Caco-2 (cell line): ENCODE measurements around the gene SCAMP4. TPM values are rescaled to one million over a fixed set of nuclear protein-coding genes. Genes with fewer than 3 reads are reported as not detected.
A peak's percentile ranks its signal among the peaks of the same experiment; 100 is the strongest.

Source experiments
- BruUV-seq: library from RNA; stranded (reverse); fragments of 400-500 nt; replicated peaks from 2 replicates; lab custom pipeline; 2021; lab: Mats Ljungman, UMichigan
- CTCF ChIA-PET: fragments of 300-600 bp; sonication (Branson Sonifier 250); formaldehyde crosslinking; loops from one replicate; lab custom pipeline; 2022; ENCODE audit warnings: antibody characterized with exemption; lab: Charles Lee
- POLR2A ChIA-PET: fragments of 300-600 bp; sonication (Branson Sonifier 250); formaldehyde crosslinking; loops from one replicate; lab custom pipeline; 2022; ENCODE audit warnings: antibody characterized with exemption; lab: Charles Lee
- DNase-seq, 2 experiments: peaks; one replicate each; pipeline versions ENCODE4 v3.0.0 to v3.0.0-alpha.2; 2020 to 2022
- H3K27me3 ChIP-seq: replicated peaks from 2 replicates; pipeline ENCODE4 v1.6.0; 2011; ENCODE audit warnings: low read length; ENCODE audit not compliant: control insufficient read depth, insufficient read depth
- H3K36me3 ChIP-seq: 2 replicates; pipeline ENCODE4 v1.5.1; 2011; ENCODE audit warnings: low read length; ENCODE audit not compliant: control insufficient read depth, insufficient read depth
- H3K4me1 ChIP-seq: fragments of 250-450 bp; sonication (Bioruptor Pico); 2 replicates; pipeline ENCODE4 v1.5.1; 2020; ENCODE audit warnings: mild to moderate bottlenecking
- H3K4me3 ChIP-seq: 2 replicates; pipeline ENCODE4 v1.5.1; 2011; ENCODE audit warnings: low read depth, mild to moderate bottlenecking, control low read depth, low read length
- H3K9me3 ChIP-seq: fragments of 250-450 bp; sonication (Bioruptor Pico); 2 replicates; pipeline ENCODE4 v1.5.1; 2020; ENCODE audit warnings: mild to moderate bottlenecking, moderate library complexity
- H3K27ac Mint-ChIP-seq: one replicate; pipeline ENCODE4 v1.8.0; 2022; ENCODE audit warnings: mixed read lengths; ENCODE audit not compliant: unreplicated experiment
- H3K27me3 Mint-ChIP-seq: one replicate; pipeline ENCODE4 v1.8.0; 2022; ENCODE audit warnings: mixed read lengths; ENCODE audit not compliant: insufficient read depth, unreplicated experiment
- H3K36me3 Mint-ChIP-seq: one replicate; pipeline ENCODE4 v1.8.0; 2022; ENCODE audit warnings: mild to moderate bottlenecking, mixed read lengths; ENCODE audit not compliant: insufficient read depth, unreplicated experiment
- H3K4me1 Mint-ChIP-seq: one replicate; pipeline ENCODE4 v1.8.0; 2022; ENCODE audit warnings: low read depth, mixed read lengths; ENCODE audit not compliant: unreplicated experiment
- H3K4me3 Mint-ChIP-seq: one replicate; pipeline ENCODE4 v1.8.0; 2022; ENCODE audit warnings: mild to moderate bottlenecking, moderate library complexity, mixed read lengths; ENCODE audit not compliant: unreplicated experiment
- H3K9me3 Mint-ChIP-seq: one replicate; pipeline ENCODE4 v1.8.0; 2022; ENCODE audit warnings: mixed read lengths; ENCODE audit not compliant: unreplicated experiment
- intact Hi-C: fragments of 100-400 bp; cut with micrococcal nuclease; formaldehyde crosslinking; loops from one replicate; pipeline ENCODE4 v1.10.0; 2022; ENCODE audit not compliant: unreplicated experiment
- total RNA-seq: library from RNA; stranded (reverse); gene quantifications from 2 replicates; pipeline ENCODE4 v1.2.3, GENCODE V29; 2022
- TF ChIP-seq, protein P1 (sequence below), 2 experiments: fragments of 200-600 bp in 1 of 2; IDR thresholded peaks; 1 replicate in 1 of 2; 2 replicates in 1 of 2; pipeline versions ENCODE4 v1.5.1 to v1.8.0; 2011 to 2022; ENCODE audit warnings: antibody characterized with exemption in 1 of 2, control low read depth in 1 of 2, inconsistent platforms in 1 of 2, low read depth in 1 of 2, low read length in 1 of 2, mild to moderate bottlenecking in 1 of 2, moderate library complexity in 1 of 2; ENCODE audit not compliant: insufficient read depth in 1 of 2, severe bottlenecking in 1 of 2, unreplicated experiment in 1 of 2

Gene SCAMP4
- total RNA-seq, 1 experiment from 2014 or later: 84.1 TPM

- ChIA-PET POLR2A (no interaction called here), CTCF (no interaction called here)
- intact Hi-C loops: no loop called here
- TF ChIP-seq, protein P1, sequence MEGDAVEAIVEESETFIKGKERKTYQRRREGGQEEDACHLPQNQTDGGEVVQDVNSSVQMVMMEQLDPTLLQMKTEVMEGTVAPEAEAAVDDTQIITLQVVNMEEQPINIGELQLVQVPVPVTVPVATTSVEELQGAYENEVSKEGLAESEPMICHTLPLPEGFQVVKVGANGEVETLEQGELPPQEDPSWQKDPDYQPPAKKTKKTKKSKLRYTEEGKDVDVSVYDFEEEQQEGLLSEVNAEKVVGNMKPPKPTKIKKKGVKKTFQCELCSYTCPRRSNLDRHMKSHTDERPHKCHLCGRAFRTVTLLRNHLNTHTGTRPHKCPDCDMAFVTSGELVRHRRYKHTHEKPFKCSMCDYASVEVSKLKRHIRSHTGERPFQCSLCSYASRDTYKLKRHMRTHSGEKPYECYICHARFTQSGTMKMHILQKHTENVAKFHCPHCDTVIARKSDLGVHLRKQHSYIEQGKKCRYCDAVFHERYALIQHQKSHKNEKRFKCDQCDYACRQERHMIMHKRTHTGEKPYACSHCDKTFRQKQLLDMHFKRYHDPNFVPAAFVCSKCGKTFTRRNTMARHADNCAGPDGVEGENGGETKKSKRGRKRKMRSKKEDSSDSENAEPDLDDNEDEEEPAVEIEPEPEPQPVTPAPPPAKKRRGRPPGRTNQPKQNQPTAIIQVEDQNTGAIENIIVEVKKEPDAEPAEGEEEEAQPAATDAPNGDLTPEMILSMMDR (IDR thresholded peaks at IDR 0.05; ENCODE audit: insufficient read depth in 1 of 2, low read depth in 1 of 2, low read length in 1 of 2, severe bottlenecking in 1 of 2, unreplicated experiment in 1 of 2): no peak
- no peaks in the 10 kb centered on the region for H3K9me3 Mint-ChIP-seq
- peaks cover 7% of the 10 kb centered on the region for H3K4me1 ChIP-seq
- H3K9me3 ChIP-seq: no peaks in the 10 kb centered on the region
- H3K27me3 ChIP-seq: no peaks in the 10 kb centered on the region
- peak overlapping the region; percentile 79 for H3K4me3 Mint-ChIP-seq
- peak overlapping the region; percentile 96 for H3K4me3 ChIP-seq
- no peaks in the 10 kb centered on the region for H3K36me3 ChIP-seq
- H3K27ac Mint-ChIP-seq: peak overlapping the region; percentile 71
- H3K36me3 Mint-ChIP-seq: peaks cover under 1% of the 10 kb centered on the region
- no peaks in the 10 kb centered on the region for H3K27me3 Mint-ChIP-seq
- H3K4me1 Mint-ChIP-seq: no peaks in the 10 kb centered on the region
- peak; percentile 72 to 77 for DNase-seq
- TSS peak; percentile 58 for BruUV-seq
Measured at GRCh38 chr19:1942078-1942933, 37.1 kb downstream of the SCAMP4 start.

DNA sequence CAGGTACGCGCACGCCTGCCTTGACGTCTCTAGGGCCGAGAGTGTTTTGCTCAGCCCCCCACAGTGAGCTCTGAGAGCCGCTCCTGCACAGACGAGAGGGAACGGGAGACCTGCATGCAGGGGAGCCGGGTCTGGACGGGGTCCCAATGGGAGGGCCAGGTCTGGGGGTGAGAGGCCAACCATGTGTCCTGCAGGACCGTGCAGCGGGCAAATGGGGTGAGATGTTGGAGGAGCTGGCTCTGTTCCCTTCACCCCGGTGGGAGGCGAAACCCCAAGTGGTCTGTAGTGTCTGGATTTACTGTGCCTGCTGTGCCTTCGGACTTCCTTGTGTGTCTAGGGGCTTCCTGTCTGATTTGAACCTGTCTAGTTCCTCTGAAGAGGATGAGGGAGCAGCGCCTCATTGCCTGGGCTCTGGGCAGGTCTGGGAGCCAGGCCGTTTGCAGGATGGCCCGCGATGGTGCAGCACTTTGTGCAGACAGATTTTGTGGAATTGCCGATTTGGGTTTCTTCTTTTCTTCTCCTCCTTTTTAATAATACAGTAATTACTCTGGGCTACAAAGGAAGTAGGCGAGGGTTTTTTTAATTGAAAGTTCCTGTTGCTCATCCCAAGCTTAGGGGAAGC lies 37.8 kb downstream of the SCAMP4 start:
- H3K4me1 ChIP-seq: peaks cover 7% of the 10 kb centered on the region
- Mint-ChIP-seq H3K4me3 (peak overlapping the region; percentile 79), H3K4me1 (no peaks in the 10 kb centered on the region), H3K27me3 (no peaks in the 10 kb centered on the region), H3K27ac (peak overlapping the region; percentile 71), H3K36me3 (peaks cover 5% of the 10 kb centered on the region), H3K9me3 (no peaks in the 10 kb centered on the region)
- peak overlapping the region; percentile 96 for H3K4me3 ChIP-seq
- BruUV-seq: no TSS peak
- POLR2A ChIA-PET: no interaction called here
- no peaks in the 10 kb centered on the region for H3K27me3 ChIP-seq
- DNase-seq: no peak
- intact Hi-C loops: no loop called here
- TF ChIP-seq, protein P1 (IDR thresholded peaks at IDR 0.05; ENCODE audit: insufficient read depth in 1 of 2, low read depth in 1 of 2, low read length in 1 of 2, severe bottlenecking in 1 of 2, unreplicated experiment in 1 of 2): no peak
- no peaks in the 10 kb centered on the region for H3K9me3 ChIP-seq
- H3K36me3 ChIP-seq: no peaks in the 10 kb centered on the region
- CTCF ChIA-PET: no interaction called here

DNA sequence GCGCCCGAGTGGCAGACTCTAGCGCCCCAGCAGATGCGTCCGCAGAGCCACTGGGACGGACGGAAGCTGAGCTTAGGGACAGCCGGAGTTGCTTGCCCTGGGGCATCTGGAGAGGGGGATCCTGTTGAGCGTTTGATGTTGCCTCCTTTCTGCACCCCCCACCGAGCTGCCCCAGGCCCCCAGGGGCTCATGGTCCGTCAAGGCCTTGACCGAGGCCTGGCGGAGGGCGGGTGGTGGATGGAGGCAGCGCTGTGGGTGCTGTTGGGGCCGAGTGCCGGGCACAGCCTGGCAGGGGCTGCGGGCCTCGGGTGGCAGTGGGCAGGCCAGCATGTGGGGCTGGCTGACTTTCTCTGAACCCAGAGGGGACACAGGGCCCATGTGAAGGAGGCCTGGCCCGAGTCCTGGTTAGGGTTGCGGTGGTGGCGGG lies 38.5 kb downstream of the SCAMP4 start:
- TF ChIP-seq, protein P1 (IDR thresholded peaks at IDR 0.05; ENCODE audit: insufficient read depth in 1 of 2, low read depth in 1 of 2, low read length in 1 of 2, severe bottlenecking in 1 of 2, unreplicated experiment in 1 of 2): no peak
- H3K9me3 ChIP-seq: no peaks in the 10 kb centered on the region
- H3K4me1 ChIP-seq: peaks cover 7% of the 10 kb centered on the region
- H3K27me3 ChIP-seq: no peaks in the 10 kb centered on the region
- no peaks in the 10 kb centered on the region for H3K36me3 ChIP-seq
- CTCF ChIA-PET: no interaction called here
- no peaks in the 10 kb centered on the region for H3K27me3 Mint-ChIP-seq
- H3K36me3 Mint-ChIP-seq: peaks cover 5% of the 10 kb centered on the region
- intact Hi-C loops: no loop called here
- no peak overlapping the region for H3K4me3 Mint-ChIP-seq
- H3K27ac Mint-ChIP-seq: no peak overlapping the region
- H3K9me3 Mint-ChIP-seq: no peaks in the 10 kb centered on the region
- no peak overlapping the region for H3K4me3 ChIP-seq
- DNase-seq: no peak
- POLR2A ChIA-PET: no interaction called here
- BruUV-seq: no TSS peak
- no peaks in the 10 kb centered on the region for H3K4me1 Mint-ChIP-seq
